Thymus (tissue), 11 donors: ENCODE measurements around the gene LPP. TPM values are rescaled to one million over a fixed set of nuclear protein-coding genes. Genes with fewer than 3 reads are reported as not detected.

Source experiments
- DNase-seq, 9 donors: peaks; one replicate each; pipeline ENCODE4 v3.0.0-alpha.2; 2013; ENCODE audit warnings: low spot score in 9 of 9, low read depth in 6 of 9, missing footprints in 1 of 9
- H3K27ac ChIP-seq, 2 donors: one replicate each; pipeline ENCODE4 v1.5.1; 2013; ENCODE audit warnings: control low read depth in 1 of 2, low read depth in 1 of 2, low read length in 1 of 2, mild to moderate bottlenecking in 1 of 2, moderate library complexity in 1 of 2
- H3K27me3 ChIP-seq, 2 donors: one replicate each; pipeline ENCODE4 v1.5.1; 2013; ENCODE audit warnings: low read length in 1 of 2; ENCODE audit not compliant: control insufficient read depth in 2 of 2, insufficient read depth in 1 of 2
- H3K36me3 ChIP-seq, 2 donors: one replicate each; pipeline ENCODE4 v1.5.1; 2013; ENCODE audit warnings: low read length in 1 of 2, mild to moderate bottlenecking in 1 of 2, moderate library complexity in 1 of 2; ENCODE audit not compliant: control insufficient read depth in 2 of 2, insufficient read depth in 2 of 2
- H3K4me1 ChIP-seq, 2 donors: one replicate each; pipeline ENCODE4 v1.5.1; 2013; ENCODE audit warnings: low read length in 2 of 2; ENCODE audit not compliant: control insufficient read depth in 2 of 2, insufficient read depth in 2 of 2
- H3K4me3 ChIP-seq, 2 donors: one replicate each; pipeline ENCODE4 v1.5.1; 2013; ENCODE audit warnings: low read length in 2 of 2, control low read depth in 1 of 2, mild to moderate bottlenecking in 1 of 2
- H3K9me3 ChIP-seq, 2 donors: one replicate each; pipeline ENCODE4 v1.5.1; 2013; ENCODE audit warnings: low read length in 1 of 2, mild to moderate bottlenecking in 1 of 2; ENCODE audit not compliant: control insufficient read depth in 2 of 2, insufficient read depth in 1 of 2
- WGBS: extraction: QIAGEN DNeasy Blood & Tissue Kit; methylation state at CpG from one replicate; pipeline ENCODE4 v1.1.7; 2013; 5-methylcytosine and 5-hydroxymethylcytosine counted together
- polyA plus RNA-seq: library from polyadenylated mRNA; stranded (reverse); fragments of 200-250 nt; gene quantifications from one replicate; pipeline ENCODE4 v1.2.3, GENCODE V29; 2013
- total RNA-seq: library from RNA; stranded (reverse); fragments of 120-200 nt; gene quantifications from one replicate; pipeline ENCODE4 v1.2.4, GENCODE V29; 2013
- donor health status: healthy.

LPP gene
- total and polyA plus RNA-seq, 2 donors = 6.5 to 9.2 TPM

DNA sequence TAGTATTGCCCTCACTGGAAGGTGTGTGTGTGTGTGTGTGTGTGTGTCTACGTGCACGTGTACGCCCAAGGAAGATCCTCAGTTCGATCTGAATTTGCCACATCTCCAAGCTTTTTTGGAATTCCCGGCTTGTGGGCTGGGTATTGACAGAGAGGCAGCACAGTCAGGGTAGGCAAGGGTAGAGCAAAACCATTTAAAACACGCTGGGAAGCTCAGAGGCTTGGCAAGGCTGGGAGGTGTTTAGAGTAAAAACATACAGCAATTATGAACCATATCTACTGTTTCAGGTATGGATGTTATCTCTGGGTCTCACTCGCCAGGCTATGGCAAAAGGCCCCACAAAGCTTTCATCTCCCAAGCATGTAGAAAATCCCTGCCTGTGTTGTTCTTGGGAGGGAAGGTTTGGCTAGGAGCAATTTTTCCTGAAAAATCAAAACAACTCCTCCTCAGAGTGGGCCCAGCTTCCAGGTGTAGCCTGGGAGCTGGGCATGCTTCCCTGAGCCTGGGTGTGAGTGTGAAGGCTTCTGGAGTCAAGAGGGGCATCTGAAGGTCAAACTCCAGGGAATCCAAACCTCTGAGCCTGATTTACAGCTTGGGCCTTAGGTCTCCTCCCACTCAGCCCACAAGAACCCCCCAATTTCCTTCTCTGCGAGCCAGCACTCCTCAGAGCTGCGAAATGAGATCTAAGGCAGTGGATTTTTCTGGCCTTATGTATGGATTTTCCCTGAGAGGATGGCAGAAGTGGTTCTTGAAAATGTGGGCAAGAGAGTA, 773.0 kb downstream of the LPP start:
- H3K27ac ChIP-seq = peak overlapping the region in 1 of 2 donors; percentile 13
- H3K9me3 ChIP-seq = no peaks in the 10 kb centered on the region
- WGBS = 93% methylated on average over 9 of the region's 9 CpGs
- DNase-seq = no peak
- no peak overlapping the region for H3K4me3 ChIP-seq
- H3K27me3 ChIP-seq = no peaks in the 10 kb centered on the region
- H3K4me1 ChIP-seq = peaks cover 2 to 3% of the 10 kb centered on the region in 2 donors
- no peaks in the 10 kb centered on the region for H3K36me3 ChIP-seq

DNA sequence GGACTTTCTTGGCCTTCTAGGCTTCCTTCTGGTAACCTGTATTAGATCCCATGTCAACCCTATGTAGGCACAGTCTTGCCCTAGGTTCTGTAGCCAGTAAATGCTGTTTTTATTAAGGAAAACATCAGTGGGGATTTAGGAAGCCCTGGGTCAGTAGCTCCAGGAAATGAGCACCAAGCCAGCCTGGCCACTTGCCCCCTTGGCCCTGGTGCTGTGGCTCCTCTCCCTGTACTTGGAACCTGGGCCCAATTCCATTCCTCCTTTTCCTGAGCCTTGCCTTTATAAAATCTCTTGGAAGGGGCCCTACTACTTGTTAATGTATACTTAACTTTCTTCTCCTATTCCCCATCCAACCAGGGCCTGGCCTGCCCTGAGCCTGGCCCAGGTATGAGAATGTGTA, 774.0 kb downstream of the LPP start:
- Histone ChIP-seq H3K27ac (no peak overlapping the region), H3K4me3 (no peak overlapping the region), H3K4me1 (peaks cover 2 to 3% of the 10 kb centered on the region in 2 donors), H3K36me3 (no peaks in the 10 kb centered on the region), H3K27me3 (no peaks in the 10 kb centered on the region), H3K9me3 (no peaks in the 10 kb centered on the region)
- no peak for DNase-seq

- no peak for DNase-seq
- WGBS = 99% methylated on average over 2 of the region's 2 CpGs
- no peaks in the 10 kb centered on the region for H3K27me3 ChIP-seq
These were observed 775.2 kb downstream of the LPP start for GRCh38 chr3:188929137-188929536.

DNA sequence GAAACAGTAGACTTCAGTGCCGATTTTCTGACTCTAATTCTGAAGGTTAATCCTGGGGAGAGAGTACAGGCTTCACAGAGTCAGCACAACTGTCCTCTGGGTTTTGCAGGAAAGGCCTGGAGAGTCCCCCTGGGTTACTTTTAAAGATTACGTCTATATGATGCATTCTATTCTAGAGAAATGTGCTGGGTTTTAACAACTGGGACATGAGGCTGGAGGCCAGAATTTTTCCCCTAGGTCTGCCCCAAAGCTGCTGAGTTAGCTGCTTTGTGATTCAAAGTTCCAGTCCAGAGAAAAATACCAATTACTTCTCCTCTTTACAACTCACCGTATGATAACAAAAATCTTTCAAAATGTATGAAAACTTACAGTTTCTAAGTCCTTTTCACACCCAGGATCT, 777.1 kb downstream of the LPP start:
- H3K4me1 ChIP-seq = peaks cover 2 to 3% of the 10 kb centered on the region in 2 donors
- H3K27ac ChIP-seq = no peak overlapping the region
- no peaks in the 10 kb centered on the region for H3K9me3 ChIP-seq
- no peak overlapping the region for H3K4me3 ChIP-seq
- 63% methylated on average over 3 of the region's 3 CpGs for WGBS
- H3K27me3 ChIP-seq = no peaks in the 10 kb centered on the region
- no peak for DNase-seq
- no peaks in the 10 kb centered on the region for H3K36me3 ChIP-seq

More at GRCh38 chr3:188929137-188929536, 775.2 kb downstream of the LPP start:
- H3K4me3 ChIP-seq = no peak overlapping the region
- no peaks in the 10 kb centered on the region for H3K36me3 ChIP-seq
- H3K4me1 ChIP-seq = peaks cover 2 to 3% of the 10 kb centered on the region in 2 donors
- H3K27ac ChIP-seq = no peak overlapping the region
- no peaks in the 10 kb centered on the region for H3K9me3 ChIP-seq

- Histone ChIP-seq H3K9me3 (no peaks in the 10 kb centered on the region), H3K27me3 (no peaks in the 10 kb centered on the region), H3K27ac (no peak overlapping the region), H3K4me1 (peaks cover 2 to 3% of the 10 kb centered on the region in 2 donors), H3K4me3 (no peak overlapping the region), H3K36me3 (no peaks in the 10 kb centered on the region)
- DNase-seq = no peak
- 86% methylated on average over 3 of the region's 3 CpGs for WGBS
These were observed 777.6 kb downstream of the LPP start for GRCh38 chr3:188931531-188931930.

DNA sequence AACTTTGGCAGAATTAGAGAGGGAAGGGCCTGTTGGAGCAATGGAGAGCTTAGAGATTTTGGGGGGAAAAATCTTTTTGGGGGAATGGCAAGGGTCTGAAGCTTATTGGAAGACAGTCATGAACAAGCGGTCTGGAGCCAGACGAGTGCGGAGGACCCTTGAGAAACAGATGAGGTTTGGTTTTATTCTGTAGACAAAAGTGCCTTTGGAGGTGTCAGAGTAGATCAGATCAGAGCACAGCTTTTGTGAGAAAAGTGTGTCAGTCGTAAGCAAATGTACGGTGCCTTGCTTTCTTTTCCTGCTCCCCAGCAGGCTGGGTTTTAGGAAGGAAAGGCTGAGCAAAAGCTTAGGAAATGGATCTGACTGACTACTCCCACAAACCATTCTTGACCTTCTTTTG, 781.0 kb downstream of the LPP start:
- H3K27ac ChIP-seq = no peak overlapping the region
- no peaks in the 10 kb centered on the region for H3K36me3 ChIP-seq
- H3K27me3 ChIP-seq = no peaks in the 10 kb centered on the region
- H3K9me3 ChIP-seq = no peaks in the 10 kb centered on the region
- no peak overlapping the region for H3K4me3 ChIP-seq
- H3K4me1 ChIP-seq = peaks cover 8% of the 10 kb centered on the region in 2 donors
- 98% methylated on average over 5 of the region's 5 CpGs for WGBS
- DNase-seq = no peak

DNA sequence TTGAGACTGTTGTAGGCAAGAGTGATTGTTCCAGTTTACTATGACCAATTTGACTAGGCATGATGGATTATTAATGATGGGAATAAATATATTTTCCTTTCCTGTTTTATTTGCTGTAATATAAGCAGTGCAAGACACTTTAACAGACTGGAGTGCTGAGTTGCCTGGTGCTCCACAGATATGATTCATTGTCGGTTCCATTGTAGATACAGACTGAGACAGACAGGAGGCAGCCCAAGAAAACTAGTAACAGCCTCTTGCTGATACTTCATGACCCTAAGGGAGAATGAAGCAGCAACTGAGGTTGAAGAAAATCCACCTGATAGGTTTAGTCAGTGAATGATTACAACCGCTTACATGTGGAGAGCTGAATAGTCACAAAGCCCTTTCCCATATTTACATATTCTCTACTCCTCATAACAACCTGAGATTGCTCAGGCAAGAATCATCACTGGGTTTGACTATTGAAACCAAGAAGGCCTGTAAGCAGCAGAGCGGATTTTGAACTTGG, 782.7 kb downstream of the LPP start:
- Histone ChIP-seq H3K27me3 (no peaks in the 10 kb centered on the region), H3K27ac (no peak overlapping the region), H3K36me3 (no peaks in the 10 kb centered on the region), H3K9me3 (no peaks in the 10 kb centered on the region), H3K4me3 (no peak overlapping the region), H3K4me1 (peaks cover 8% of the 10 kb centered on the region in 2 donors)
- WGBS = 97% methylated on average over 3 of the region's 3 CpGs
- DNase-seq = no peak

GRCh38 chr3:188937389-188937788, 783.4 kb downstream of the LPP start:
- DNase-seq = no peak
- Histone ChIP-seq H3K9me3 (no peaks in the 10 kb centered on the region), H3K4me3 (no peak overlapping the region), H3K36me3 (no peaks in the 10 kb centered on the region), H3K4me1 (peaks cover 8% of the 10 kb centered on the region in 2 donors), H3K27ac (no peak overlapping the region), H3K27me3 (no peaks in the 10 kb centered on the region)
- WGBS = 98% methylated on average over 7 of the region's 7 CpGs

- peak in 2 of 9 donors; percentile 17 to 37 for DNase-seq
- WGBS = 65% methylated on average over 3 of the region's 3 CpGs
- Histone ChIP-seq H3K36me3 (no peaks in the 10 kb centered on the region), H3K9me3 (no peaks in the 10 kb centered on the region), H3K27ac (no peak overlapping the region), H3K4me3 (no peak overlapping the region), H3K4me1 (peaks cover 9 to 10% of the 10 kb centered on the region in 2 donors), H3K27me3 (no peaks in the 10 kb centered on the region)
These were observed 785.0 kb downstream of the LPP start for GRCh38 chr3:188938999-188939398.
